LNCAP (cell line): ENCODE data around the gene RASGRP1.

ENCODE experiments used
- TF ChIP-seq, protein P1 (sequence below): fragments of 450-650 bp; IDR thresholded peaks from 2 replicates; pipeline ENCODE4 v1.5.1; 2017; ENCODE audit warnings: mild to moderate bottlenecking

RASGRP1 gene

DNA sequence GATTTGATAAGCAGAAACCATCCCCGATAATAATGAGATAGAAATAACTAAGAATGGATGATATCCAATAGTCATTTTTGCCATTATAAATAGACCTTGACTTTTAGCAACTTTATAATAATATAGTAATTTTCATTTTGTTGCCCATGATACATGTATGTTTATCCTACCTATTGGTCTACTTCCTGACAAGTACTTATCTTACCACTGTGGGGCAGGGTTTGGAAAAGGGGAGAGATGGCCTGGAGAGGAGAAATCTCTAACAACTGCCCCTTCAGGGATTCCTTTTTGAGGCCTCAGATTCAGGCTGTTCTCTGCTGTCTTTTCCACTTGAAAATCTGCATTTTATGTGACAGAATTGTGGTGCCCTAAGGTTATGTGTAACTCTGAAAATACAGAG, 68.5 kb downstream of the RASGRP1 start:
- TF ChIP-seq, protein P1, sequence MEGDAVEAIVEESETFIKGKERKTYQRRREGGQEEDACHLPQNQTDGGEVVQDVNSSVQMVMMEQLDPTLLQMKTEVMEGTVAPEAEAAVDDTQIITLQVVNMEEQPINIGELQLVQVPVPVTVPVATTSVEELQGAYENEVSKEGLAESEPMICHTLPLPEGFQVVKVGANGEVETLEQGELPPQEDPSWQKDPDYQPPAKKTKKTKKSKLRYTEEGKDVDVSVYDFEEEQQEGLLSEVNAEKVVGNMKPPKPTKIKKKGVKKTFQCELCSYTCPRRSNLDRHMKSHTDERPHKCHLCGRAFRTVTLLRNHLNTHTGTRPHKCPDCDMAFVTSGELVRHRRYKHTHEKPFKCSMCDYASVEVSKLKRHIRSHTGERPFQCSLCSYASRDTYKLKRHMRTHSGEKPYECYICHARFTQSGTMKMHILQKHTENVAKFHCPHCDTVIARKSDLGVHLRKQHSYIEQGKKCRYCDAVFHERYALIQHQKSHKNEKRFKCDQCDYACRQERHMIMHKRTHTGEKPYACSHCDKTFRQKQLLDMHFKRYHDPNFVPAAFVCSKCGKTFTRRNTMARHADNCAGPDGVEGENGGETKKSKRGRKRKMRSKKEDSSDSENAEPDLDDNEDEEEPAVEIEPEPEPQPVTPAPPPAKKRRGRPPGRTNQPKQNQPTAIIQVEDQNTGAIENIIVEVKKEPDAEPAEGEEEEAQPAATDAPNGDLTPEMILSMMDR, result no peak

DNA sequence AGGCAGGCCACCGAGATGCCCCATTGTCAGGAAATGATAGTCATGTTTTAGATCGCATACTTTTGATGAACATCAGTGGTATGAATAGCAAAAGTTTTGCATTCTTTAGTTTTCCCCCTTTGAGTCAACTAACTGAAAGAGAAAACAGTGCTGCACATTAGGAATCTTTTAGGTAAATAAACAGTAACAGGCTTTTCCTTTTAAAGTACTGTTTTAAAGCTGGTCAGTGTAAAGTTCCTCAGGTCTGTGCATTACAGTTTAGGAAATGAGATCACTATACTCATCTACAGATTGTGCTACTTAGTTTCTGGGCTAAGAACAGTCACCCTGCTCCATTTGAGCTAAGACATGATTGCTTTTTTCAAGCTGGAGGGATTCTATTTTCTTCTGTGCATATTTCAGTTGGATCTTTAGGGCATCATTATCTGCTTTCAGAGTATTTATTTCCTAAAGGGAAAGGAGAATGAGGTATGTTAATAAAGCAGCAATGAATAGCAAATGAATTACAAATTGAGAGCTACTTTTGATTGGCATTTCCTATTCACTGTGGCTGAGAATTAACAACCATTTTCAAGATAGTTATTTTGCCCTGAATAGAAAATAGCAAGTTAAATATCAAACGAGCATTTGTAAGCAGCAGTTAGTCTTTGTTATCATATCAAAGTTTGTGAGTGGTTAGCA, 74.2 kb downstream of the RASGRP1 start:
- TF ChIP-seq, protein P1, result no peak

DNA sequence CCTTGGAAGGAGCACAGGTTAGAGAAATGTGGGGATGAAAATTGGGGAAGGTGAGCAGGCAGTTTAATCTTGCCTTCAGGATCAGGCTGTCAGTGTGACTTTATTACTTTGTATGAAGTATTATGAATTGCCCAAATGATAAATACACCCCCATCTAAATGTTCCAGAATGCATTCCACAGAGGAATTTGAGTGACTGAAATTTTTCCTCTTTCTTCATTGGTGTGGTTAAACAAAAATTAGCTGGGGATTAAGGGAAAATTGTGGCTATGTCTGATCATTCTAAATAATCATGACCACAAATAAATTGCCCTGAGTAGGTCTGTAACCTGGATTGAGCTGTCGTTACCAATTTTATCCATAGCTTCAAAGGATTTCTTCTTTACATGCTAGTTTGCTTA, 77.2 kb downstream of the RASGRP1 start:
- TF ChIP-seq, protein P1, result no peak

DNA sequence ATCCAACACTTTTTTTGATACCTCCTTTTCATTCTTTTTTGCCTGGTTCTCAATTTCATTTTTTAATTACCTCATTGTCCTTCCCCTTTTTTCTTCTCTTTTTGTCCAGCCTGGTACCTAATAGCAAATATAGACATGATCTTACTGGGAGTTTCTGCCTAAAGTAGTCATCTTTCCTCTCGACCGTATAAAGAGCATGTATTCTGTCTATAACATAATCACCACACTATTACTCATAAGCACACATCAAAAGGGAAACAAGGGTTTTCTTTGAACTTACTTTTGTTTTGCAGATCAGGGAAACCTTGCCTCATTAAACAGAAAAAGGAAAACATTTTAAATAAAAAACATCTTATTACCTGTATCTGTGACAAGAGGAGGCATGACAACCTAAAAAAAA, 77.7 kb downstream of the RASGRP1 start:
- TF ChIP-seq, protein P1, result no peak

DNA sequence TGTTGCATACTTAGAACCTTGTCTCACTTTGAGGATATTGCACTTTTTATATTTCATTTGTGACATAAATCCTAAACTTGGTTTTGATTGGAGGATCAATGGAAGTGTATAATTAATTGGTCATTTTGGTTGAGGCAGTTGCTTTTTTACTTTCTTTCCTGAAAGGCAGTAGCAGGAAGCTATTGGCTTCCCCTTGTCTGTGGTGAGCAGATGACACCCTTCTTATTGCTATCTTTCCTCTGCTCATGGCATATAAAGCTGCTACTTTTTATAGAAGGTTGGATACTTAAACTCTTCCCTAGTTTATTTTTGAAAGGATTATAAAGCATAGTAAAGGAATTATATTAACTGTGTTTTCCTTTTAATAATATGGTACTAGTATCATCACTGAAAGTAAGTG, 82.0 kb downstream of the RASGRP1 start:
- TF ChIP-seq, protein P1, result no peak

DNA sequence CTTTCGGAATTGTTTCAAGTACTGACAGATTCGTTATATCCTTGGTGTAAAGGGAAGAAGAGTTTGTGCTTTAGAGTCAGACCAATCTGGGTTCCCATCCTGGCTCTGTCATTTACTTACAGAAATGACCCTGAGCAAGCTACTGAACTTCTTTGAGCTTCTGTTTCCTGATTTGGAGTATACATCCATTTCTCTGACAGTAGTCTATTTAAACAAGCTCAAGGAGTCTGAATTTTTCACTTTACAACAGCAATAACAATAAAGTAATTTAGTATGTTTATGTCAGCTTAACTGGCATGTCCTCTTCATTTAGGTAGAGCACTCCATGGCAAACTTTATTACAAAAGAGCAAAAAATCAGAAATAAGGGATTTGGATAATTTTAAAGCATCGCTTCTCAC, 82.9 kb downstream of the RASGRP1 start:
- TF ChIP-seq, protein P1, result no peak

DNA sequence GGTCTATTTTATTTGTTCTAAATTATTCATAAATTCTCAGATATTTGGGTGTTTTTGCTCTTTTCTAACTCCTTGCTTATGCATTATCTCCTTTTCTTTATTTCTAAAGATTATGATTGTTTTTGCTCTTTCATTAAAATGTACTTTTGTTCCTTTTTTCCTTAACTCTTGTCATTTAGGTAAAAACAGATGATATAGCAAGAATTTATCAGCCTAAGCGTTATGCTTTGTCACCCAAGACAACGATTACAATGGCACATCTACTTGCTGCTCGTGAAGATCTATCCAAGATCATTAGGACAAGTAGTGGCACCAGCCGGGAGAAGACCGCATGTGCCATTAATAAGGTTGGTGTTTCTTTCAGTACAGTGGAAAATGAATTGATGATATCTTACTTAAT, 83.5 kb downstream of the RASGRP1 start:
- TF ChIP-seq, protein P1, result no peak

DNA sequence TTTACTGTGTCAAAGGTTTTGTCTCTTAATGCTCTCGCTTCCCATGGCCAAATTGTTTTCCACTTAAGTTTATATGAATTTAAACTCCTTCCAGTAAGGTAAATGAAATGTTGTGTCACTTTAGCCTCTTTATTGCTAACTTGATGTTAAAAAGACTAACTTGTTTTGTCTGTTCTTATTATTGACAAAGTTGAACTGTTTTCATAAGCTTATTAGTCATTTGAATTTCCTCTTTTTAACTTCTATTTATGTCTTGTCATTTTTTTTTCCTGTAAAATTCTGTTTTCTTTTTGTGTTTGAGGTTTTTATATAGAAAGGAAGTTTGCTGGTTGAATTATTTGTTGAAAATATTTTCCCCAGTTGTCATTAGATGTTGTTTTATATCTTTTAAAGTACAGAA, 84.9 kb downstream of the RASGRP1 start:
- TF ChIP-seq, protein P1, result no peak
